Transverse colon (tissue), 4 donors: ENCODE data around the gene CHAMP1. TPM values are rescaled to one million over a fixed set of nuclear protein-coding genes. Genes with fewer than 3 reads are reported as not detected.

ENCODE experiments used
- DNase-seq: peaks from one replicate; pipeline ENCODE4 v3.0.0-alpha.2; 2019
- H3K27ac ChIP-seq, 4 donors: fragments of 200-600 bp; sonication (generic); 2 replicates each; pipeline ENCODE4 v1.5.1; 2016 to 2018; ENCODE audit warnings: inconsistent platforms in 4 of 4
- H3K27me3 ChIP-seq: fragments of 200-600 bp; sonication (generic); 2 replicates; pipeline ENCODE4 v1.5.1; 2017; ENCODE audit warnings: inconsistent platforms
- H3K36me3 ChIP-seq, 4 donors: fragments of 200-600 bp; sonication (generic); 2 replicates each; pipeline ENCODE4 v1.5.1; 2017 to 2019; ENCODE audit warnings: inconsistent platforms in 4 of 4
- H3K4me1 ChIP-seq, 4 donors: fragments of 200-600 bp; sonication (generic); 2 replicates each; pipeline ENCODE4 v1.5.1; 2017 to 2020; ENCODE audit warnings: inconsistent platforms in 4 of 4
- H3K4me3 ChIP-seq, 4 donors: fragments of 200-600 bp; sonication (generic); 1 replicate in 1 of 4; 2 replicates in 3 of 4; pipeline versions ENCODE4 v1.5.1 to v1.6.1; 2017 to 2019; ENCODE audit warnings: inconsistent platforms in 4 of 4
- H3K9me3 ChIP-seq, 2 donors: fragments of 200-600 bp; sonication (generic); 2 replicates each; pipeline ENCODE4 v1.5.1; 2017 to 2019; ENCODE audit warnings: inconsistent platforms in 2 of 2
- CTCF ChIP-seq, 5 experiments: fragments of 200-600 bp in 3 of 5; fragments of 450-650 bp in 2 of 5; sonication (generic) in 3 of 5; IDR thresholded peaks; 1 replicate in 2 of 5; 2 replicates in 3 of 5; pipeline ENCODE4 v1.5.1; 2016 to 2017; ENCODE audit warnings: antibody characterized with exemption in 5 of 5, inconsistent platforms in 3 of 5, mild to moderate bottlenecking in 2 of 5, moderate library complexity in 1 of 5
- EP300 ChIP-seq: sonication (generic); formaldehyde crosslinking; IDR thresholded peaks from one replicate; pipeline ENCODE4 v1.6.1; 2017; ENCODE audit warnings: antibody characterized with exemption, low read depth
- POLR2A ChIP-seq: fragments of 450-650 bp; IDR thresholded peaks from one replicate; pipeline ENCODE4 v1.6.1; 2016; ENCODE audit warnings: antibody characterized with exemption, mild to moderate bottlenecking, moderate library complexity
- POLR2AphosphoS5 ChIP-seq, 3 donors: sonication (generic); formaldehyde crosslinking; IDR thresholded peaks; one replicate each; pipeline ENCODE4 v1.6.1; 2016; ENCODE audit warnings: antibody characterized with exemption in 3 of 3
- WGBS, 2 donors: methylation state at CpG; one replicate each; pipeline ENCODE4 v1.1.5; 2018; ENCODE audit warnings: low coverage in 1 of 2; 5-methylcytosine and 5-hydroxymethylcytosine counted together
- in situ Hi-C, 4 donors: fragments of 200-750 bp; cut with MboI; loops; one replicate each; pipeline versions ENCODE4 v1.15.0 to v1.15.1; 2017; ENCODE audit warnings: low sequenced_read_pairs in 3 of 4, low pct_ligation_motif_present in 1 of 4, low pct_unique_long_range_greater_than_20kb in 1 of 4
- intact Hi-C: fragments of 100-400 bp; cut with DNase I; formaldehyde crosslinking; loops from one replicate; pipeline ENCODE4 v1.15.1; 2023; ENCODE audit warnings: low total_unique reads
- total RNA-seq, 4 donors: library from RNA; depleted of rRNA; stranded (reverse); fragments of >200 nt; gene quantifications; one replicate each; pipeline ENCODE4 v1.1.0, GENCODE V29; 2016

Gene CHAMP1
- total RNA-seq, 4 donors from 2014 or later: 3.4 to 57.2 (median 20.0) TPM

- no peak for TF ChIP-seq POLR2A
- TF ChIP-seq CTCF (IDR thresholded peaks at IDR 0.05): no peak
- no peak for TF ChIP-seq EP300
- no peak for TF ChIP-seq POLR2AphosphoS5 (IDR thresholded peaks at IDR 0.05)
- H3K27me3 ChIP-seq: no peaks in the 10 kb centered on the region
- peaks cover 10 to 21% (median 17%) of the 10 kb centered on the region in 4 donors for H3K4me1 ChIP-seq
- H3K4me3 ChIP-seq: no peak overlapping the region
- H3K27ac ChIP-seq: no peak overlapping the region
- in situ Hi-C loops: no loop called here
- WGBS, 2 donors: 91 to 92% methylated on average over 4 of the region's 4 CpGs
- H3K36me3 ChIP-seq: peaks cover 0 to 22% (median 8%) of the 10 kb centered on the region in 4 donors
- intact Hi-C loops: no loop called here
- no peak for DNase-seq
- H3K9me3 ChIP-seq: no peaks in the 10 kb centered on the region
Measured at GRCh38 chr13:114285166-114285808, 29.0 kb upstream of the CHAMP1 start.

- Histone ChIP-seq H3K36me3 (peaks cover 0 to 32% (median 11%) of the 10 kb centered on the region in 4 donors), H3K27ac (no peak overlapping the region), H3K9me3 (no peaks in the 10 kb centered on the region), H3K27me3 (no peaks in the 10 kb centered on the region), H3K4me3 (no peak overlapping the region), H3K4me1 (peaks cover 7 to 15% (median 11%) of the 10 kb centered on the region in 4 donors)
- WGBS, 2 donors: 96 to 100% methylated on average over 4 to 8 of the region's 8 CpGs
- intact Hi-C loops (no loop called here), in situ Hi-C loops (no loop called here)
- DNase-seq: no peak
- no peak for TF ChIP-seq POLR2A
- no peak for TF ChIP-seq POLR2AphosphoS5 (IDR thresholded peaks at IDR 0.05)
- TF ChIP-seq CTCF (IDR thresholded peaks at IDR 0.05): no peak
Measured at GRCh38 chr13:114286808-114287207, 27.5 kb upstream of the CHAMP1 start.

- no peaks in the 10 kb centered on the region for H3K27me3 ChIP-seq
- H3K36me3 ChIP-seq: peaks cover 0 to 39% (median 17%) of the 10 kb centered on the region in 4 donors
- DNase-seq: no peak
- intact Hi-C loops: no loop called here
- no peak overlapping the region for H3K27ac ChIP-seq
- in situ Hi-C loops: no loop called here
- peaks cover 0 to 8% (median 3%) of the 10 kb centered on the region in 4 donors for H3K4me1 ChIP-seq
- TF ChIP-seq CTCF (IDR thresholded peaks at IDR 0.05) (no peak), EP300 (no peak), POLR2A (no peak), POLR2AphosphoS5 (IDR thresholded peaks at IDR 0.05) (no peak)
- no peaks in the 10 kb centered on the region for H3K9me3 ChIP-seq
- H3K4me3 ChIP-seq: no peak overlapping the region
- 96 to 97% methylated on average over 8 of the region's 8 CpGs for WGBS, 2 donors
Measured at GRCh38 chr13:114288157-114288591, 26.1 kb upstream of the CHAMP1 start.

GRCh38 chr13:114296448-114296847 is 17.9 kb upstream of the CHAMP1 start:
- no peak overlapping the region for H3K27ac ChIP-seq
- 86 to 93% methylated on average over 7 to 10 of the region's 10 CpGs for WGBS, 2 donors
- in situ Hi-C loops (no loop called here), intact Hi-C loops (no loop called here)
- H3K36me3 ChIP-seq: peaks cover 0 to 41% (median 12%) of the 10 kb centered on the region in 4 donors
- H3K9me3 ChIP-seq: no peaks in the 10 kb centered on the region
- TF ChIP-seq POLR2A: no peak
- TF ChIP-seq EP300: no peak
- no peak for TF ChIP-seq POLR2AphosphoS5 (IDR thresholded peaks at IDR 0.05)
- TF ChIP-seq CTCF (IDR thresholded peaks at IDR 0.05): no peak
- H3K4me1 ChIP-seq: no peaks in the 10 kb centered on the region
- DNase-seq: no peak
- no peaks in the 10 kb centered on the region for H3K27me3 ChIP-seq
- H3K4me3 ChIP-seq: no peak overlapping the region
